GM12891 (cell line): Measurements from ENCODE around the gene DUSP11.

ENCODE experiments used
- PAX5 ChIP-seq: IDR thresholded peaks from 2 replicates; pipeline ENCODE4 v1.6.1; 2011; ENCODE audit warnings: low read length, moderate library complexity, mild to moderate bottlenecking; ENCODE audit not compliant: insufficient read depth, severe bottlenecking
- POLR2A ChIP-seq: IDR thresholded peaks from 2 replicates; pipeline ENCODE4 v1.6.1; 2011; ENCODE audit warnings: low read depth, low read length, control low read depth
- POLR2AphosphoS5 ChIP-seq: IDR thresholded peaks from 2 replicates; pipeline ENCODE4 v1.6.1; 2011; ENCODE audit warnings: low read depth, low read length, control low read depth
- TAF1 ChIP-seq: IDR thresholded peaks from 2 replicates; pipeline ENCODE4 v1.6.1; 2011; ENCODE audit warnings: low read depth, low read length, control low read depth

DNA sequence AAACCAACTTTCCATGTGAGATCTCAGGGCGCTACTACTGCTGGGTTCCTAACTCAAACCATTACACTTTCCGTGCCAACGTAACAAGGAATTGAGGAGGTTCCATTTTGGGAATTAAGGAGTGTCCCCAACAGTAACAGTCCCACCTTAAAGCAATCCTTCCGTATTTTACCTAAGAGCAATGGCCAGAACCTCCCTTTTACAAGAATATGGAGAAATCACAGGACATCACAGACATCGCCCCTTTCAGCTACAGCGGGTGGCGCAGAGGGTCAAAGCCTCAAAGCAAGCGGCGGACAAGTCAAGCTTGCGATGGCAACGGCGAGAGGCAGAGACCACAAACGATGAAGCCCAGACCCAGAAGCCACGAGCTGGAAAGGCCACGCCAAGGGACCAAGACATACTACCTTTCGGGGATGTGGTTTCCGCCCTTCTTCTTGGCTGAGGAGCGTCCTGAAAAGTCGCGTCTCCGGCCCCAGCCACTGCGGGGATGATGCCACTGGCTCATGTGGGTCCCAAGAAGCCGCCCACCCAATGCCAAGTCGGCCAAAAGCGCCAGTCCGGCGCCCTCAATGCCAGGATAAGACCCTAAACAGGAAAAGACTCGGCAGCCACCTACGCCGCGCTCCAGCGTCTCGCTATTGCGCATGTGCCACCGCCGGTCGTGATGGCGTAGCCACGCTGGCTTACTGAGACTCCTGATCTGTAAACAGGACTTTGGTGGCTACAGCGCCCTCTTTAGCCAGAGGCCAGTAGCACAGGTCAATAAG, at the start of gene DUSP11:
- peak; percentile 76 for TF ChIP-seq POLR2A
- peak; percentile 75; the same call in 1 of the 2 replicates for TF ChIP-seq POLR2AphosphoS5
- TF ChIP-seq TAF1, result no peak; the same call in 1 of the 2 replicates
- no peak for TF ChIP-seq PAX5
